WTC11 (cell line): ENCODE data around the gene TOM1. TPM values are rescaled to one million over a fixed set of nuclear protein-coding genes. Genes with fewer than 3 reads are reported as not detected.

Experiments
- ATAC-seq: fragments of 200-7000 bp; cut with Tn5 transposase; 2 replicates; pipeline ENCODE4 v1.10.0; 2021; ENCODE audit warnings: mild to moderate bottlenecking, moderate library complexity
- CTCF ChIA-PET: fragments of 300-600 bp; sonication (Branson Sonifier 250); formaldehyde crosslinking; loops from one replicate; lab custom pipeline; 2021; ENCODE audit warnings: antibody characterized with exemption; lab: Charles Lee
- POLR2A ChIA-PET: fragments of 350-600 bp; sonication (Branson Sonifier 250); formaldehyde crosslinking; loops from one replicate; lab custom pipeline; 2021; ENCODE audit warnings: antibody characterized with exemption; lab: Charles Lee
- DNase-seq: peaks from one replicate; pipeline ENCODE4 v3.0.0; 2021; ENCODE audit warnings: low spot score
- H3K27ac Mint-ChIP-seq: 2 replicates; pipeline ENCODE4 v1.8.0; 2021; ENCODE audit warnings: mixed read lengths
- H3K27me3 Mint-ChIP-seq: 2 replicates; pipeline ENCODE4 v1.8.0; 2021; ENCODE audit warnings: low read depth, mild to moderate bottlenecking, moderate library complexity, mixed read lengths
- H3K36me3 Mint-ChIP-seq: 2 replicates; pipeline ENCODE4 v1.8.0; 2021; ENCODE audit warnings: mixed read lengths
- H3K4me1 Mint-ChIP-seq: 2 replicates; pipeline ENCODE4 v1.8.0; 2022; ENCODE audit warnings: mixed read lengths
- H3K4me3 Mint-ChIP-seq: 2 replicates; pipeline ENCODE4 v1.8.0; 2021; ENCODE audit warnings: mild to moderate bottlenecking, moderate library complexity, mixed read lengths
- H3K9me3 Mint-ChIP-seq: 2 replicates; pipeline ENCODE4 v1.8.0; 2021; ENCODE audit warnings: mixed read lengths
- ARID4B ChIP-seq: sonication (generic); formaldehyde crosslinking; IDR thresholded peaks from 2 replicates; pipeline ENCODE4 v1.8.0; 2023; ENCODE audit warnings: missing genetic modification reagents, mild to moderate bottlenecking, borderline replicate concordance
- E2F5 ChIP-seq: sonication (generic); formaldehyde crosslinking; IDR thresholded peaks from 2 replicates; pipeline ENCODE4 v1.8.1; 2022; ENCODE audit warnings: mild to moderate bottlenecking, moderate library complexity, missing genetic modification reagents
- FOXP1 ChIP-seq: sonication (generic); formaldehyde crosslinking; IDR thresholded peaks from 2 replicates; pipeline ENCODE4 v1.8.0; 2022; ENCODE audit warnings: missing genetic modification reagents, mild to moderate bottlenecking, moderate library complexity, borderline replicate concordance
- HMGA2 ChIP-seq: fragments of 250-450 bp; sonication (Bioruptor Pico); IDR thresholded peaks from 2 replicates; pipeline ENCODE4 v1.4.0; 2021; ENCODE audit warnings: mild to moderate bottlenecking, moderate library complexity
- IRF1 ChIP-seq: sonication (generic); formaldehyde crosslinking; IDR thresholded peaks from 2 replicates; pipeline ENCODE4 v1.8.0; 2023; ENCODE audit warnings: missing genetic modification reagents
- KAT7 ChIP-seq: sonication (generic); formaldehyde crosslinking; IDR thresholded peaks from 2 replicates; pipeline ENCODE4 v1.8.1; 2023; ENCODE audit warnings: missing genetic modification reagents, mild to moderate bottlenecking, borderline replicate concordance
- NFE2L1 ChIP-seq: sonication (generic); formaldehyde crosslinking; IDR thresholded peaks from 2 replicates; pipeline ENCODE4 v1.8.1; 2023; ENCODE audit warnings: missing genetic modification reagents
- NR3C1 ChIP-seq: sonication (generic); formaldehyde crosslinking; conservative IDR thresholded peaks from 2 replicates; pipeline ENCODE4 v1.8.1; 2023; ENCODE audit warnings: low read depth, mild to moderate bottlenecking, missing genetic modification reagents
- PRDM15 ChIP-seq: sonication (generic); formaldehyde crosslinking; IDR thresholded peaks from 2 replicates; pipeline ENCODE4 v1.8.0; 2022; ENCODE audit warnings: missing genetic modification reagents
- RELA ChIP-seq: sonication (generic); formaldehyde crosslinking; IDR thresholded peaks from 2 replicates; pipeline ENCODE4 v1.8.1; 2022; ENCODE audit warnings: missing genetic modification reagents, mild to moderate bottlenecking, borderline replicate concordance
- SMAD4 ChIP-seq: sonication (generic); formaldehyde crosslinking; IDR thresholded peaks from 2 replicates; pipeline ENCODE4 v1.8.0; 2022; ENCODE audit warnings: mild to moderate bottlenecking, missing genetic modification reagents
- TCF7 ChIP-seq: sonication (generic); formaldehyde crosslinking; IDR thresholded peaks from 2 replicates; pipeline ENCODE4 v1.8.0; 2022; ENCODE audit warnings: mild to moderate bottlenecking, low read depth, missing genetic modification reagents, moderate library complexity
- TEAD4 ChIP-seq: sonication (generic); formaldehyde crosslinking; IDR thresholded peaks from 2 replicates; pipeline ENCODE4 v1.8.0; 2022; ENCODE audit warnings: mild to moderate bottlenecking, missing genetic modification reagents
- USF2 ChIP-seq: sonication (generic); formaldehyde crosslinking; IDR thresholded peaks from 2 replicates; pipeline ENCODE4 v1.8.1; 2023; ENCODE audit warnings: mild to moderate bottlenecking, missing genetic modification reagents, moderate library complexity
- ZNF138 ChIP-seq: sonication (generic); formaldehyde crosslinking; conservative IDR thresholded peaks from 2 replicates; pipeline ENCODE4 v1.8.1; 2022; ENCODE audit warnings: mild to moderate bottlenecking, moderate library complexity, missing genetic modification reagents
- ZNF219 ChIP-seq: sonication (generic); formaldehyde crosslinking; IDR thresholded peaks from 2 replicates; pipeline ENCODE4 v1.8.0; 2023; ENCODE audit warnings: missing genetic modification reagents, mild to moderate bottlenecking, borderline replicate concordance
- ZNF232 ChIP-seq: sonication (generic); formaldehyde crosslinking; IDR thresholded peaks from 2 replicates; pipeline ENCODE4 v1.8.0; 2022; ENCODE audit warnings: mild to moderate bottlenecking, missing genetic modification reagents
- ZNF671 ChIP-seq: fragments of 250-450 bp; sonication (Bioruptor Pico); IDR thresholded peaks from 2 replicates; pipeline ENCODE4 v1.8.0; 2021; ENCODE audit warnings: mild to moderate bottlenecking
- total RNA-seq: library from RNA; stranded (reverse); gene quantifications from 3 replicates; pipeline ENCODE4 v1.2.3, GENCODE V29; 2021

The TOM1 gene
- total RNA-seq, 1 experiment from 2014 or later = 23.5 TPM

GRCh38 chr22:35381424-35382009 lies 81.8 kb downstream of the TOM1 start:
- TF ChIP-seq PRDM15 (no peak), SMAD4 (CRISPR knock-in tag) (no peak), USF2 (no peak), FOXP1 (CRISPR knock-in tag) (no peak), NFE2L1 (CRISPR knock-in tag) (no peak), NR3C1 (CRISPR knock-in tag) (no peak), RELA (no peak), ZNF219 (no peak), ARID4B (CRISPR knock-in tag) (no peak), ZNF138 (CRISPR knock-in tag) (no peak), TEAD4 (CRISPR knock-in tag) (no peak), HMGA2 (CRISPR knock-in tag) (no peak), TCF7 (no peak), E2F5 (CRISPR knock-in tag) (no peak), ZNF671 (CRISPR knock-in tag) (no peak), KAT7 (no peak), IRF1 (CRISPR knock-in tag) (no peak), ZNF232 (CRISPR knock-in tag) (no peak)
- CTCF ChIA-PET = interaction anchor here (1.2 to 1.6 kb wide), 4 partner anchors 18 to 49 kb away, joined by 3 to 8 read pairs (median 5); no protein-coding TSS in a partner anchor
- no peak overlapping the region for H3K27ac Mint-ChIP-seq
- no peaks in the 10 kb centered on the region; the same call in 1 of the 2 replicates for H3K36me3 Mint-ChIP-seq
- peak overlapping the region; percentile 67 for H3K4me3 Mint-ChIP-seq
- H3K9me3 Mint-ChIP-seq = no peaks in the 10 kb centered on the region
- POLR2A ChIA-PET = interaction anchor here (0.7 kb wide), 2 partner anchors 17 to 18 kb away, joined by 3 read pairs; no protein-coding TSS in a partner anchor
- ATAC-seq = no peak
- H3K27me3 Mint-ChIP-seq = no peaks in the 10 kb centered on the region
- peaks cover 53% of the 10 kb centered on the region for H3K4me1 Mint-ChIP-seq
- no peak for DNase-seq
